Chondrocyte (in vitro differentiated cells): ENCODE measurements around the gene ZFPM1. TPM values are rescaled to one million over a fixed set of nuclear protein-coding genes. Genes with fewer than 3 reads are reported as not detected.

Experiments used
- DNase-seq: peaks from one replicate; pipeline ENCODE4 v3.0.0; 2021; ENCODE audit warnings: mixed read lengths, low spot score
- H3K27ac Mint-ChIP-seq: one replicate; pipeline ENCODE4 v1.8.0; 2021; ENCODE audit warnings: mild to moderate bottlenecking, moderate library complexity, mixed read lengths; ENCODE audit not compliant: unreplicated experiment
- H3K27me3 Mint-ChIP-seq: 2 replicates; pipeline ENCODE4 v1.8.0; 2021; ENCODE audit warnings: low read depth, mixed read lengths
- H3K36me3 Mint-ChIP-seq: 2 replicates; pipeline ENCODE4 v1.8.0; 2021; ENCODE audit warnings: low read depth, mixed read lengths
- H3K4me1 Mint-ChIP-seq: 2 replicates; pipeline ENCODE4 v1.8.0; 2021; ENCODE audit warnings: low read depth, mild to moderate bottlenecking, mixed read lengths
- H3K4me3 Mint-ChIP-seq: one replicate; pipeline ENCODE4 v1.8.0; 2021; ENCODE audit warnings: mild to moderate bottlenecking, moderate library complexity, mixed read lengths; ENCODE audit not compliant: unreplicated experiment
- H3K9me3 Mint-ChIP-seq: 2 replicates; pipeline ENCODE4 v1.8.0; 2021; ENCODE audit warnings: low read depth, mixed read lengths
- CTCF ChIP-seq: fragments of 200-600 bp; sonication (generic); IDR thresholded peaks from 2 replicates; pipeline ENCODE4 v1.5.0; 2021; ENCODE audit warnings: antibody characterized with exemption, mild to moderate bottlenecking, moderate library complexity
- total RNA-seq: library from RNA; stranded (reverse); gene quantifications from 3 replicates; pipeline ENCODE4 v1.2.1, GENCODE V29; 2021

The ZFPM1 gene
- total RNA-seq, 1 donor from 2014 or later, result 7.6 TPM

GRCh38 chr16:88415381-88415705 is 37.7 kb upstream of the ZFPM1 start:
- no peak for DNase-seq
- TF ChIP-seq CTCF, result no peak

GRCh38 chr16:88415713-88416323 is 37.3 kb upstream of the ZFPM1 start:
- H3K4me3 Mint-ChIP-seq, result no peak overlapping the region
- no peaks in the 10 kb centered on the region for H3K27me3 Mint-ChIP-seq
- no peak for TF ChIP-seq CTCF
- no peak for DNase-seq
- H3K27ac Mint-ChIP-seq, result no peak overlapping the region
- H3K4me1 Mint-ChIP-seq, result no peaks in the 10 kb centered on the region
- H3K36me3 Mint-ChIP-seq, result no peaks in the 10 kb centered on the region
- H3K9me3 Mint-ChIP-seq, result no peaks in the 10 kb centered on the region

More at GRCh38 chr16:88415381-88415705, 37.7 kb upstream of the ZFPM1 start:
- Mint-ChIP-seq H3K27me3 (no peaks in the 10 kb centered on the region), H3K27ac (no peak overlapping the region), H3K36me3 (no peaks in the 10 kb centered on the region), H3K4me3 (no peak overlapping the region), H3K4me1 (no peaks in the 10 kb centered on the region), H3K9me3 (no peaks in the 10 kb centered on the region)

GRCh38 chr16:88416686-88417085 is 36.4 kb upstream of the ZFPM1 start:
- no peak overlapping the region for H3K27ac Mint-ChIP-seq
- no peaks in the 10 kb centered on the region for H3K36me3 Mint-ChIP-seq
- no peak overlapping the region for H3K4me3 Mint-ChIP-seq
- no peaks in the 10 kb centered on the region for H3K27me3 Mint-ChIP-seq
- no peaks in the 10 kb centered on the region for H3K9me3 Mint-ChIP-seq
- no peaks in the 10 kb centered on the region for H3K4me1 Mint-ChIP-seq
- no peak for TF ChIP-seq CTCF
- DNase-seq, result no peak

GRCh38 chr16:88417684-88418476 is 35.2 kb upstream of the ZFPM1 start:
- no peak for TF ChIP-seq CTCF
- no peak for DNase-seq
- Mint-ChIP-seq H3K4me1 (no peaks in the 10 kb centered on the region), H3K27me3 (no peaks in the 10 kb centered on the region), H3K36me3 (no peaks in the 10 kb centered on the region), H3K27ac (no peak overlapping the region), H3K4me3 (no peak overlapping the region), H3K9me3 (no peaks in the 10 kb centered on the region)

GRCh38 chr16:88418869-88419268 is 34.2 kb upstream of the ZFPM1 start:
- no peak for DNase-seq
- H3K4me3 Mint-ChIP-seq, result no peak overlapping the region
- H3K27ac Mint-ChIP-seq, result no peak overlapping the region
- TF ChIP-seq CTCF, result no peak
- no peaks in the 10 kb centered on the region for H3K9me3 Mint-ChIP-seq
- H3K27me3 Mint-ChIP-seq, result no peaks in the 10 kb centered on the region
- no peaks in the 10 kb centered on the region for H3K4me1 Mint-ChIP-seq
- no peaks in the 10 kb centered on the region for H3K36me3 Mint-ChIP-seq
